Neuronal stem cell (in vitro differentiated cells): Measurements from ENCODE around the gene BSG.

Experiments used
- DNase-seq: peaks from one replicate; pipeline ENCODE4 v3.0.0-alpha.2; 2013; ENCODE audit warnings: low spot score
- H2AFZ ChIP-seq: one replicate; pipeline ENCODE4 v1.6.1; 2013; ENCODE audit warnings: mild to moderate bottlenecking, low read length, inconsistent platforms
- H2AK5ac ChIP-seq: 2 replicates; pipeline ENCODE4 v1.6.1; 2013; ENCODE audit warnings: low read depth, mild to moderate bottlenecking, inconsistent platforms, low read length, moderate library complexity, mixed read lengths
- H2BK120ac ChIP-seq: 2 replicates; pipeline ENCODE4 v1.6.1; 2013; ENCODE audit warnings: low read depth, mild to moderate bottlenecking, inconsistent platforms, low read length, moderate library complexity, mixed read lengths
- H2BK12ac ChIP-seq: one replicate; pipeline ENCODE4 v1.6.1; 2013; ENCODE audit warnings: low read length, inconsistent platforms
- H2BK15ac ChIP-seq: 2 replicates; pipeline ENCODE4 v1.6.1; 2013; ENCODE audit warnings: mild to moderate bottlenecking, low read length, inconsistent platforms, mixed read lengths
- H2BK5ac ChIP-seq: one replicate; pipeline ENCODE4 v1.6.1; 2013; ENCODE audit warnings: inconsistent platforms, mild to moderate bottlenecking, low read length, moderate library complexity
- H3K14ac ChIP-seq: one replicate; pipeline ENCODE4 v1.6.1; 2013; ENCODE audit warnings: low read length, inconsistent platforms
- H3K18ac ChIP-seq: 2 replicates; pipeline ENCODE4 v1.6.1; 2013; ENCODE audit warnings: low read length, inconsistent platforms
- H3K23ac ChIP-seq: 2 replicates; pipeline ENCODE4 v1.6.1; 2013; ENCODE audit warnings: low read depth, mild to moderate bottlenecking, mixed read lengths, low read length, inconsistent platforms; ENCODE audit not compliant: poor library complexity
- H3K27ac ChIP-seq: replicated peaks from 3 replicates; pipeline ENCODE4 v1.5.1; 2013; ENCODE audit warnings: low read length, inconsistent platforms
- H3K27me3 ChIP-seq, 3 experiments: 2 replicates each; pipeline ENCODE4 v1.6.1; 2013; ENCODE audit warnings: low read length in 3 of 3, mild to moderate bottlenecking in 2 of 3, inconsistent platforms in 1 of 3, low read depth in 1 of 3, mixed read lengths in 1 of 3, moderate library complexity in 1 of 3; ENCODE audit not compliant: control insufficient read depth in 3 of 3, insufficient read depth in 3 of 3
- H3K36me3 ChIP-seq, 2 donors: replicated peaks in 1 of 2; 2 replicates each; pipeline ENCODE4 v1.6.1; 2013; ENCODE audit warnings: low read length in 2 of 2; ENCODE audit not compliant: control insufficient read depth in 2 of 2, insufficient read depth in 2 of 2
- H3K4ac ChIP-seq: 2 replicates; pipeline ENCODE4 v1.6.1; 2013; ENCODE audit warnings: inconsistent platforms, mild to moderate bottlenecking, low read length, moderate library complexity
- H3K4me1 ChIP-seq, 2 donors: 1 replicate in 1 of 2; 2 replicates in 1 of 2; pipeline ENCODE4 v1.6.1; 2013; ENCODE audit warnings: low read length in 2 of 2, low read depth in 1 of 2; ENCODE audit not compliant: control insufficient read depth in 2 of 2, insufficient read depth in 1 of 2
- H3K4me2 ChIP-seq: one replicate; pipeline ENCODE4 v1.6.1; 2013; ENCODE audit warnings: mild to moderate bottlenecking, low read length, inconsistent platforms; ENCODE audit not compliant: insufficient read depth, poor library complexity, severe bottlenecking
- H3K4me3 ChIP-seq, 2 donors: 2 replicates each; pipeline ENCODE4 v1.5.1; 2013; ENCODE audit warnings: low read length in 2 of 2, mild to moderate bottlenecking in 2 of 2, inconsistent platforms in 1 of 2, moderate library complexity in 1 of 2
- H3K79me1 ChIP-seq: one replicate; pipeline ENCODE4 v1.6.1; 2013; ENCODE audit warnings: low read depth, mild to moderate bottlenecking, inconsistent platforms, low read length, moderate library complexity
- H3K9ac ChIP-seq: one replicate; pipeline ENCODE4 v1.6.1; 2013; ENCODE audit warnings: mild to moderate bottlenecking, low read depth, low read length, inconsistent platforms; ENCODE audit not compliant: poor library complexity
- H3K9me3 ChIP-seq, 2 donors: replicated peaks in 1 of 2; 2 replicates each; pipeline versions ENCODE3 to v1.6.1; 2013; ENCODE audit warnings: low read length in 2 of 2, mild to moderate bottlenecking in 2 of 2, inconsistent platforms in 1 of 2, low read depth in 1 of 2, mixed read lengths in 1 of 2, moderate library complexity in 1 of 2; ENCODE audit not compliant: control insufficient read depth in 2 of 2, insufficient read depth in 1 of 2
- H4K8ac ChIP-seq: one replicate; pipeline ENCODE4 v1.6.1; 2013; ENCODE audit warnings: low read depth, mild to moderate bottlenecking, inconsistent platforms, low read length, moderate library complexity
- H4K91ac ChIP-seq: one replicate; pipeline ENCODE4 v1.6.1; 2013; ENCODE audit warnings: low read length, low read depth, mild to moderate bottlenecking, inconsistent platforms; ENCODE audit not compliant: poor library complexity
- WGBS, 2 donors: extraction: QIAGEN DNeasy Blood & Tissue Kit; methylation state at CpG; one replicate each; pipeline ENCODE4 v1.1.7; 2013; ENCODE audit warnings: missing lambda C conversion rate in 2 of 2, mixed read lengths in 1 of 2; ENCODE audit not compliant: insufficient read length in 2 of 2, insufficient replicate concordance in 1 of 2; ENCODE audit errors: extremely low coverage in 2 of 2; 5-methylcytosine and 5-hydroxymethylcytosine counted together

BSG gene

GRCh38 chr19:597406-598315 lies 25.3 kb downstream of the BSG start:
- peak overlapping the region; percentile 58 for H2AK5ac ChIP-seq
- no peak overlapping the region for H4K8ac ChIP-seq
- H2AFZ ChIP-seq: no peak overlapping the region
- H3K36me3 ChIP-seq: no peaks in the 10 kb centered on the region
- no peak overlapping the region for H4K91ac ChIP-seq
- no peak overlapping the region for H3K4me3 ChIP-seq
- H3K9ac ChIP-seq: no peak overlapping the region
- H3K4ac ChIP-seq: no peak overlapping the region
- H3K27me3 ChIP-seq: peaks cover 0 to 45% (median 8%) of the 10 kb centered on the region in 3 experiments
- no peaks in the 10 kb centered on the region for H3K4me1 ChIP-seq
- peak overlapping the region; percentile 87 for H2BK5ac ChIP-seq
- no CpG with 5 or more reads among the region's 18 CpGs for WGBS, 2 donors
- no peak overlapping the region for H3K27ac ChIP-seq
- peak overlapping the region; percentile 65 for H3K23ac ChIP-seq
- no peak overlapping the region for H2BK120ac ChIP-seq
- peak overlapping the region; percentile 82 for H3K14ac ChIP-seq
- no peak overlapping the region for H3K4me2 ChIP-seq
- H2BK12ac ChIP-seq: no peak overlapping the region
- DNase-seq: no peak
- H3K79me1 ChIP-seq: peaks cover 4% of the 10 kb centered on the region
- peak overlapping the region; percentile 23 for H3K18ac ChIP-seq
- H3K9me3 ChIP-seq: peaks cover 2 to 7% of the 10 kb centered on the region in 2 donors
- H2BK15ac ChIP-seq: peak overlapping the region; percentile 83

- H2BK15ac ChIP-seq: no peak overlapping the region
- H3K4ac ChIP-seq: no peak overlapping the region
- no peak overlapping the region for H3K14ac ChIP-seq
- H2AFZ ChIP-seq: no peak overlapping the region
- no peak overlapping the region for H2AK5ac ChIP-seq
- H3K4me2 ChIP-seq: no peak overlapping the region
- H2BK5ac ChIP-seq: no peak overlapping the region
- H3K4me3 ChIP-seq: no peak overlapping the region
- H4K91ac ChIP-seq: no peak overlapping the region
- peaks cover 0 to 10% (median 0%) of the 10 kb centered on the region in 3 experiments for H3K27me3 ChIP-seq
- DNase-seq: no peak
- WGBS, 2 donors: no CpG with 5 or more reads among the region's 28 CpGs
- no peaks in the 10 kb centered on the region for H3K79me1 ChIP-seq
- H3K36me3 ChIP-seq: no peaks in the 10 kb centered on the region
- H3K9me3 ChIP-seq: peaks cover 2 to 7% of the 10 kb centered on the region in 2 donors
- H2BK12ac ChIP-seq: no peak overlapping the region
- peaks cover 0 to 2% of the 10 kb centered on the region in 2 donors for H3K4me1 ChIP-seq
- H3K9ac ChIP-seq: no peak overlapping the region
- no peak overlapping the region for H3K27ac ChIP-seq
- H4K8ac ChIP-seq: no peak overlapping the region
- H3K18ac ChIP-seq: no peak overlapping the region
- H3K23ac ChIP-seq: no peak overlapping the region
- H2BK120ac ChIP-seq: no peak overlapping the region
These were observed 28.9 kb downstream of the BSG start for GRCh38 chr19:601310-601709.

GRCh38 chr19:601790-602189 lies 29.4 kb downstream of the BSG start:
- Histone ChIP-seq H3K14ac (no peak overlapping the region), H3K79me1 (no peaks in the 10 kb centered on the region), H2BK15ac (no peak overlapping the region), H3K4me3 (no peak overlapping the region), H3K23ac (no peak overlapping the region), H2BK5ac (no peak overlapping the region), H3K36me3 (no peaks in the 10 kb centered on the region), H2AFZ (no peak overlapping the region), H3K27me3 (peaks cover 0 to 5% (median 0%) of the 10 kb centered on the region in 3 experiments), H3K18ac (no peak overlapping the region), H2BK12ac (no peak overlapping the region), H4K91ac (no peak overlapping the region), H4K8ac (no peak overlapping the region), H3K9me3 (peaks cover 2 to 7% of the 10 kb centered on the region in 2 donors), H3K4ac (no peak overlapping the region), H3K9ac (no peak overlapping the region), H3K4me2 (no peak overlapping the region), H2BK120ac (no peak overlapping the region), H3K27ac (no peak overlapping the region), H2AK5ac (no peak overlapping the region), H3K4me1 (peaks cover 0 to 2% of the 10 kb centered on the region in 2 donors)
- no CpG with 5 or more reads among the region's 25 CpGs for WGBS, 2 donors
- DNase-seq: no peak
